Left renal pelvis (tissue), 4 donors: ENCODE measurements around the gene IL23A. TPM values are rescaled to one million over a fixed set of nuclear protein-coding genes. Genes with fewer than 3 reads are reported as not detected.

ENCODE experiments used
- DNase-seq, 4 donors: peaks; one replicate each; pipeline ENCODE4 v3.0.0-alpha.2; 2013; ENCODE audit warnings: low read depth in 4 of 4, low spot score in 3 of 4
- polyA plus RNA-seq, 4 donors: library from polyadenylated mRNA; unstranded; fragments of 120-200 nt; gene quantifications; one replicate each; pipeline ENCODE4 v1.2.1, GENCODE V29; 2013; ENCODE audit not compliant: insufficient read length in 4 of 4

IL23A gene
- polyA plus RNA-seq, 4 donors = 0.57 to 1.3 (median 0.77) TPM

- DNase-seq = peak; percentile 97 to 100 (median 99)
These were observed 21.4 kb downstream of the IL23A start, which contains the start of gene STAT2 for GRCh38 chr12:56359851-56360767. STAT2 (minus strand) TSS chr12:56360107; CDS start chr12:56356571, 3,536 bp downstream.

- no peak for DNase-seq
These were observed 22.9 kb downstream of the IL23A start for GRCh38 chr12:56361487-56362129.

DNA sequence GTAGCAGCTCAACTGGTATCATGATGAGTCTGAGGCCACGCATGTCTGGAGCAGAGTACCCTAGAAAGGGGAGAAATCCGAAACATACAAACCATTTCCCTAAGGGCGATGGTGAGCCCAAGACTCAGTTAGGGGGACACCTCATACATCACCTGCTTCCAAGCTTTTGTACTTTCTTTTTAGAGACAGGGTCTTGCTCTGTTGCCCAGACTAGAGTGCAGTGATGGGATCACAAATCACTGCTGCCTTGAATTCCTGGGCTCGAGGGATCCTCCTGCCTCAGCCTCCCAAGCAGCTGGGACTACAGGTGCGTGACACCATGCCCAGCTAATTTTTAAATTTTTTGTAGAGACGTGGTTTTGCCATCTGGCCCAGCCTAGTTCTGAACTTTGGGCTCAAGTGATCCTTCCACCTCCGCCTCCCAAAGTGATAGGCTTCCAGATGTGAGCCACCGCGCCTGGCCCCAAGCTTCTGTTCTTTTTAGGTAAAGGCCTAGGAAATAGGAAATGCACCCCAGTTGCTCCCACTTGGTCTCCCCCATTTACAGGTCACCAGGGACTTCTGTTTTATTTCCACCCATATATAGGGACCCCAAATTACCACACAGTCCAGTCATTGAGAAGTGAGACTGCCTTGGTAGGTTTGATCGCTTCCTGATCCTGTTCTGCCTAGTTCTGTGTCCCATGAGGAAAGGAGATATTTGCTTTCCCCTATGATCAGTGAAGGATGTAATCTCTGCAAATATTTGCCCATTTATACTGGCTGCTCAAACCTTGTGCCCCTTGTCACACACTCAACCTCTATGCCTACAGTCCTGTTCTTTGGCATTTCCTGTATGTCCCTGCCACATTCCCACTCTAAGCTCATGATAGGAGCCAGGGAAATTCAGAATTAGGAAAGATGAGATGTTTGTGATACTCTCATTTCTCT lies 23.7 kb downstream of the IL23A start, which contains the start of gene APOF:
APOF (minus strand) TSS at position 728 of the 930 bp plus-strand sequence; CDS start at position 616, 112 bp downstream.
- no peak for DNase-seq

- DNase-seq = no peak
These were observed 28.3 kb downstream of the IL23A start for GRCh38 chr12:56366948-56367347.

DNA sequence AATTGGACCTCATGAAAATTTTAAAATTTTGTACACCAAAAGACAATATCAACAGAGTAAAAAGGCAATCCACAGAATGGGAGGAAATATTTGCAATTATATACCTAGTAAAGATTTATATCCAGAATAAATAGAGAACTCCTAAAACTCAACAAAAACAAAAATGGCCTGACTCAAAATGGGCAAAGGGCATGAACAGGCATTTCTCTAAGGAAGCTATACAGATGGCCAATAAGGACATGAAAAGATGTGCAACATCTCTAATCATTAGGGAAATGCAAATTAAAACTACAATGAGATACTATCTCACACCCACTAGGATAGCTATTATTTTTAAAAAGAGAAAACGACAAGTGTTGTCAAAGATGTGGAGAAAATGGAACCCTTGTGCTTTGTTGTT lies 34.8 kb downstream of the IL23A start:
- no peak for DNase-seq

DNA sequence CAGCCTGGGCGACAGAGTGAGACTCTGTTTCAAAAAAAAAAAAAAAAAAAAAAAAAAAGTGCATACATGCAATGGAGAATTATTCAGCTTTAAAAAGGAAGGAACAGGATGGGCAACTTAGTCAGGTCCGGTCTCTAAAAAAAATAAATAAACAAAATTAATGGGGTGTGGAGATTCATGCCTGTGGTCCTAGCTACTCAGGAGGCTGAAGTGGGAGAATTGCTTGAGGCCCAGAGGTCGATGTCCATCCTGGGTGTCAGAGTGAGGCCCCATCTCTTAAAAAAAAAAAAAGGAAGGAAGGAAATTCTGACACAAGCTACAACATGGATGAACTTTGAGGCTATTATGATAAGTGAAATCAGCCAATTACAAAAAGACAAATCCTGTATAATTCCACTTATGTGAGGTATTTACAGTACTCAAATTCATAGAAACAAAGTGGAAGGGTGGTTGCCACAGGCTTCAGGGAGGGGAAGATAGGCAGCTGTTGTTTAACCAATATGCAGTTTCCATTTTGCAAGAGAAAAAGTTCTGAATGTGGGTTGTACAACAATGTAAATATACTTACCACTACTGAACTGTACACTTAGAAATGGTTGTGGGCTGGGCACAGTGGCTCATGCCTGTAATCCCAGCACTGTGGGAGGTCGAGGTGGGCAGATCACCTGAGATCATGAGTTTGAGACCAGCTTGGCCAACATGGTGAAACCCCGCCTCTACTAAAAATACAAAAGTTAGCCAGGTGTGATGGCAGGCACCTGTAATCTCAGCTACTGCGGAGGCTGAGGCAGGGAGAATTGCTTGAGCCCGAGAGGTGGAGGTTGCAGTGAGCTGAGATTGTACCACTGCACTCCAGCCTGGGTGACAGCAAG lies 36.3 kb downstream of the IL23A start:
- no peak for DNase-seq

DNA sequence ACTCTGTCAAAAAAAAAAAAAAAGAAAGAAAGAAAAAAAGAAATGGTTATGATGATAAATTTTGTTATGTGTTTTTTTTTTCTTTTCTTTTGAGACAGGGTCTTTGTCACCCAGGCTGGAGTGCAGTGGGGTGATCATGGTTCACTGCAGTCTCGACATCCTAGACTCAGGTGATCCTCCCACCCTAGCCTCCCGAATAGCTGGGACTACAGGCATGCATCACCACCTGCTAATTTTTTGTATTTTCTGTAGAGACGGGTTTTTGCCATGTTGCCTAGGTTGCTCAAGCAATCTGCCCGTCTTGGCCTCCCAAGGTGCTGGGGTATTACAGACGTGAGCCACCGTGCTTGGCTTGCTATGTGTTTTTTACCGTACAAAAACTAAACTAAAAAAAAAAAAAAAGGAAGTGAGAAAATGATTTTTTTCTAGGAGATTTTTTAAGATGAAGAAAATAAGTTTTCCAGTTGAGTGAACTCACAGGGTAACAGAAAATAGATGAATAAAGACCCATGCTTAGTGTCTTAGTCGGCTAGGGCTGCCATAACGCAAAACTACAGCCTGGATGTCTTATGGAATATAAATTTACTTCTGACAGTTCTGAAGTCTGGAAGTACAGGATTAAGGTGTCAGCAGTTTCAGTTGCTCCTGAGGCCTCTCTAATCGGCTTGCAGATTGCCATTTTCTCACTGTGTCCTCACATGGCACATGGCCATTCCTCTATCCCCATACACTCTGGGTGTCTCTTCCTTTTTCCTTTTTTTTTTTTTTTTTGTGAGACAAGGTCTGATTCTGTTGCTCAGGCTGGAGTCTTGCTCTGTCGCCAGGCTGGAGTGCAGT lies 37.1 kb downstream of the IL23A start:
- DNase-seq = no peak

- no peak for DNase-seq
These were observed 38.8 kb downstream of the IL23A start for GRCh38 chr12:56377310-56377988.

GRCh38 chr12:56377989-56378316 lies 39.3 kb downstream of the IL23A start:
- DNase-seq = no peak

GRCh38 chr12:56382611-56383010 lies 43.9 kb downstream of the IL23A start:
- DNase-seq = no peak

GRCh38 chr12:56385873-56386272 lies 47.2 kb downstream of the IL23A start:
- no peak for DNase-seq

- peak in 1 of 4 donors; percentile 12 for DNase-seq
These were observed 48.6 kb downstream of the IL23A start for GRCh38 chr12:56387152-56387736.

- peak in 1 of 4 donors; percentile 27 for DNase-seq
These were observed 50.7 kb downstream of the IL23A start for GRCh38 chr12:56389412-56389811.

Other genes starting within 250 kb of the IL23A start
- gene PA2G4, start 234.3 kb upstream of the IL23A start, polyA plus RNA-seq = 100 to 1,000 TPM; 104 to 166 (median 154) TPM
- 1,000 to 10,000 TPM; 4,554 to 5,864 (median 4,890) TPM for gene RPL41, start 222.3 kb upstream of the IL23A start, polyA plus RNA-seq
- 1 to 10 TPM; 4.7 to 6.5 (median 5.7) TPM for gene ZC3H10, start 220.6 kb upstream of the IL23A start, polyA plus RNA-seq
- 10 to 100 TPM; 66.2 to 79.3 (median 74.2) TPM for gene ESYT1, start 210.6 kb upstream of the IL23A start, polyA plus RNA-seq
- gene MYL6B, start 186.3 kb upstream of the IL23A start, polyA plus RNA-seq = 100 to 1,000 TPM; 138 to 185 (median 160) TPM
- 1,000 to 10,000 TPM; 1,577 to 1,968 (median 1,895) TPM for gene MYL6, start 180.5 kb upstream of the IL23A start, polyA plus RNA-seq
- 100 to 1,000 TPM; 106 to 137 (median 129) TPM for gene SMARCC2, start 149.4 kb upstream of the IL23A start, polyA plus RNA-seq
- 10 to 100 TPM; 42.5 to 43.6 (median 43.3) TPM for gene RNF41, start 117.0 kb upstream of the IL23A start, polyA plus RNA-seq
- 10 to 100 TPM; 26.5 to 31.0 (median 30.3) TPM for gene NABP2, start 114.5 kb upstream of the IL23A start, polyA plus RNA-seq
- gene SLC39A5, start 108.8 kb upstream of the IL23A start, polyA plus RNA-seq = 10 to 100 TPM in 3 of 4 donors, 1 to 10 TPM in 1; 3.0 to 63.3 (median 44.9) TPM
- 10 to 100 TPM; 23.8 to 42.5 (median 28.9) TPM for gene ANKRD52, start 80.5 kb upstream of the IL23A start, polyA plus RNA-seq
- gene COQ10A, start 71.9 kb upstream of the IL23A start, polyA plus RNA-seq = 10 to 100 TPM; 11.0 to 21.2 (median 15.5) TPM
- gene CS, start 38.6 kb upstream of the IL23A start, polyA plus RNA-seq = 100 to 1,000 TPM; 114 to 224 (median 198) TPM
- gene CNPY2, start 22.9 kb upstream of the IL23A start, polyA plus RNA-seq = 100 to 1,000 TPM in 3 of 4 donors, 10 to 100 TPM in 1; 95.9 to 159 (median 151) TPM
- 100 to 1,000 TPM in 2 of 4 donors, 10 to 100 TPM in 2; 48.7 to 116 (median 92.9) TPM for gene PAN2, start 4.9 kb upstream of the IL23A start, polyA plus RNA-seq
- gene STAT2, start 21.2 kb downstream of the IL23A start, polyA plus RNA-seq = 100 to 1,000 TPM in 3 of 4 donors, 10 to 100 TPM in 1; 78.8 to 139 (median 105) TPM
- under 1 TPM in 1 of 4 donors, not detected in 3; 0.13 TPM for gene APOF, start 24.0 kb downstream of the IL23A start, polyA plus RNA-seq
- gene TIMELESS, start 110.5 kb downstream of the IL23A start, polyA plus RNA-seq = 10 to 100 TPM; 22.4 to 45.4 (median 38.4) TPM
- under 1 TPM in 1 of 4 donors, not detected in 3; 0.13 TPM for gene MIP, start 115.8 kb downstream of the IL23A start, polyA plus RNA-seq
- 1 to 10 TPM; 2.4 to 6.1 (median 4.2) TPM for gene SPRYD4, start 129.7 kb downstream of the IL23A start, polyA plus RNA-seq
- 1 to 10 TPM in 3 of 4 donors, under 1 TPM in 1; 0.83 to 2.2 (median 1.8) TPM for gene GLS2, start 149.3 kb downstream of the IL23A start, polyA plus RNA-seq
- 10 to 100 TPM; 32.3 to 46.9 (median 44.2) TPM for gene RBMS2, start 182.9 kb downstream of the IL23A start, polyA plus RNA-seq